ENCODE results near the gene RNF167. TPM values are rescaled to one million over a fixed set of nuclear protein-coding genes. Genes with fewer than 3 reads are reported as not detected.

RNF167 gene
- total RNA-seq, 1 experiment from 2014 or later = 105 TPM

DNA sequence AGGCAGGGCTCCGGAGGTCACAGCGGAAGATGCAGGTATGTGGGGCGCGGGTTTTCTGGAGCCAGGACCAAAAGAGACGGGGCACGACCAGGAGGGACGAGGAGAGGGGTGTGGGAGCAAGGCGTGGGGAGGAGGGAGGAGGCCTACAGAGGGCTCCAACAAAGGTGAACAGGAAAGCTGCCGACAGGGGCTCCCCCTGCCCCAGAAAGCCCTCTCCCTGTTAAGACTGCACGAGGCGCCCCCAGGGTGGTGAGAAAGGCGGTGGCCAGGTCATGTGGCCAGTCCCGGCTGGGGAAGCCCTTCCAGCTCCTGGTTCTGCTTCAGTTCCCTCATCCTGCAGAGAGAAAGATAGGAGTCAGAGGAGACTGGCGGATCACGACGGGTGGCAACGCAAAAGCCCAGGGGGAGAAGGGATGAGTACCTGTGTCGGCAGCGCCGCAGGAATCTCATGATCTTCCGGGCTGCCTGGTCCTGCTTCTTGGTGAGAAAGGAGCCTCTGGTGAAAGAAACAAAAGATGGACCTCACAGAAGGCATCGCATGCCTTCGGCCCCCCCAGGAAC, 28.5 kb downstream of the RNF167 start:
- no peak for ATAC-seq
- H3K9ac ChIP-seq (ENCODE audit: low read length) = peak overlapping the region; percentile 80
- no peak overlapping the region for H2AFZ ChIP-seq (ENCODE audit: low read depth, low read length, poor library complexity, severe bottlenecking)
- peak overlapping the region; percentile 84 for H3K4me2 ChIP-seq (ENCODE audit: low read length)
- ChIA-PET CTCF (interaction anchor here (1.3 kb wide), 1 partner anchor 65 kb away, joined by 3 read pairs; the partner anchor contains the start of gene CHRNE), POLR2A (interaction anchor here (0.8 to 5.0 kb wide), 7 partner anchors 15 to 178 kb away, joined by 3 to 45 read pairs (median 10); partner anchors contain the start of genes CAMTA2, ENO3, PFN1 and RNF167), RAD21 (ENCODE audit: low non-redundant PET in 1 of 2, low total read pairs in 2 of 2, uncharacterized antibody in 2 of 2, unreplicated experiment in 2 of 2) (interaction anchor here (0.5 to 2.2 kb wide), 2 partner anchors 14 to 29 kb away, joined by 6 to 11 read pairs; partner anchors contain the start of genes RNF167 (in 1 of the 2) and SLC25A11 (in 1 of the 2))
- peaks cover 4 to 13% of the 10 kb centered on the region in 2 experiments; a peak in 3 of 4 replicates for H3K36me3 ChIP-seq (ENCODE audit: control insufficient read depth in 1 of 2, insufficient read depth in 2 of 2, low read length in 2 of 2)
- no peak for DNase-seq (ENCODE audit: low read depth, low spot score)
- no peaks in the 10 kb centered on the region for H3K27me3 ChIP-seq (ENCODE audit: insufficient read depth, low read length)
- H3K4me1 ChIP-seq (ENCODE audit: control insufficient read depth in 1 of 2, insufficient read depth in 2 of 2, low read length in 2 of 2) = peaks cover 19 to 33% of the 10 kb centered on the region in 2 experiments
- H3K9me3 ChIP-seq (ENCODE audit: control insufficient read depth in 1 of 2, insufficient read depth in 1 of 2, low read depth in 1 of 2, low read length in 2 of 2) = no peaks in the 10 kb centered on the region
- peak overlapping the region; percentile 90 for H3K27ac ChIP-seq (ENCODE audit: low read depth, low read length)
- no peaks in the 10 kb centered on the region for H4K20me1 ChIP-seq (ENCODE audit: insufficient read depth)
- H3K79me2 ChIP-seq (ENCODE audit: insufficient read depth, low read length) = peaks cover 17% of the 10 kb centered on the region; the same call in 1 of the 2 replicates
- intact Hi-C loops (cut with micrococcal nuclease) = no loop called here
- TF ChIP-seq ZNF274 (IDR thresholded peaks at IDR 0.05; ENCODE audit: low read depth, low read length) (no peak), SRF (IDR thresholded peaks at IDR 0.05; ENCODE audit: low read depth) (no peak), POLR2A (IDR thresholded peaks at IDR 0.05; ENCODE audit: borderline replicate concordance, extremely low read depth, insufficient read depth, insufficient read length) (no peak), RAD21 (IDR thresholded peaks at IDR 0.05; ENCODE audit: low read depth) (no peak), EGR1 (IDR thresholded peaks at IDR 0.05; ENCODE audit: low read depth) (no peak), POLR2AphosphoS5 (IDR thresholded peaks at IDR 0.05; ENCODE audit: low read depth, low read length) (no peak), YY1 (IDR thresholded peaks at IDR 0.05; ENCODE audit: extremely low read depth, insufficient replicate concordance, low read depth, low read length) (no peak), EZH2 (IDR thresholded peaks at IDR 0.05) (no peak), TCF7L2 (IDR thresholded peaks at IDR 0.05; ENCODE audit: borderline replicate concordance, extremely low read depth, insufficient read depth, insufficient read length) (no peak), CBX3 (IDR thresholded peaks at IDR 0.05; ENCODE audit: low read depth) (no peak), EZH2phosphoT487 (IDR thresholded peaks at IDR 0.05; ENCODE audit: borderline replicate concordance) (no peak), JUND (IDR thresholded peaks at IDR 0.05) (no peak), ZFX (IDR thresholded peaks at IDR 0.05) (no peak), ELF1 (IDR thresholded peaks at IDR 0.05; ENCODE audit: borderline replicate concordance, low read depth) (no peak), FOSL1 (IDR thresholded peaks at IDR 0.05; ENCODE audit: low read depth) (no peak)
- TF ChIP-seq, protein P1, sequence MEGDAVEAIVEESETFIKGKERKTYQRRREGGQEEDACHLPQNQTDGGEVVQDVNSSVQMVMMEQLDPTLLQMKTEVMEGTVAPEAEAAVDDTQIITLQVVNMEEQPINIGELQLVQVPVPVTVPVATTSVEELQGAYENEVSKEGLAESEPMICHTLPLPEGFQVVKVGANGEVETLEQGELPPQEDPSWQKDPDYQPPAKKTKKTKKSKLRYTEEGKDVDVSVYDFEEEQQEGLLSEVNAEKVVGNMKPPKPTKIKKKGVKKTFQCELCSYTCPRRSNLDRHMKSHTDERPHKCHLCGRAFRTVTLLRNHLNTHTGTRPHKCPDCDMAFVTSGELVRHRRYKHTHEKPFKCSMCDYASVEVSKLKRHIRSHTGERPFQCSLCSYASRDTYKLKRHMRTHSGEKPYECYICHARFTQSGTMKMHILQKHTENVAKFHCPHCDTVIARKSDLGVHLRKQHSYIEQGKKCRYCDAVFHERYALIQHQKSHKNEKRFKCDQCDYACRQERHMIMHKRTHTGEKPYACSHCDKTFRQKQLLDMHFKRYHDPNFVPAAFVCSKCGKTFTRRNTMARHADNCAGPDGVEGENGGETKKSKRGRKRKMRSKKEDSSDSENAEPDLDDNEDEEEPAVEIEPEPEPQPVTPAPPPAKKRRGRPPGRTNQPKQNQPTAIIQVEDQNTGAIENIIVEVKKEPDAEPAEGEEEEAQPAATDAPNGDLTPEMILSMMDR (IDR thresholded peaks at IDR 0.05 in 2 of 3, conservative IDR thresholded peaks at IDR 0.05 in 1 of 3; ENCODE audit: borderline replicate concordance in 1 of 3, insufficient read depth in 1 of 3, low read depth in 2 of 3, low read length in 2 of 3) = no peak
- TF ChIP-seq, protein P2, sequence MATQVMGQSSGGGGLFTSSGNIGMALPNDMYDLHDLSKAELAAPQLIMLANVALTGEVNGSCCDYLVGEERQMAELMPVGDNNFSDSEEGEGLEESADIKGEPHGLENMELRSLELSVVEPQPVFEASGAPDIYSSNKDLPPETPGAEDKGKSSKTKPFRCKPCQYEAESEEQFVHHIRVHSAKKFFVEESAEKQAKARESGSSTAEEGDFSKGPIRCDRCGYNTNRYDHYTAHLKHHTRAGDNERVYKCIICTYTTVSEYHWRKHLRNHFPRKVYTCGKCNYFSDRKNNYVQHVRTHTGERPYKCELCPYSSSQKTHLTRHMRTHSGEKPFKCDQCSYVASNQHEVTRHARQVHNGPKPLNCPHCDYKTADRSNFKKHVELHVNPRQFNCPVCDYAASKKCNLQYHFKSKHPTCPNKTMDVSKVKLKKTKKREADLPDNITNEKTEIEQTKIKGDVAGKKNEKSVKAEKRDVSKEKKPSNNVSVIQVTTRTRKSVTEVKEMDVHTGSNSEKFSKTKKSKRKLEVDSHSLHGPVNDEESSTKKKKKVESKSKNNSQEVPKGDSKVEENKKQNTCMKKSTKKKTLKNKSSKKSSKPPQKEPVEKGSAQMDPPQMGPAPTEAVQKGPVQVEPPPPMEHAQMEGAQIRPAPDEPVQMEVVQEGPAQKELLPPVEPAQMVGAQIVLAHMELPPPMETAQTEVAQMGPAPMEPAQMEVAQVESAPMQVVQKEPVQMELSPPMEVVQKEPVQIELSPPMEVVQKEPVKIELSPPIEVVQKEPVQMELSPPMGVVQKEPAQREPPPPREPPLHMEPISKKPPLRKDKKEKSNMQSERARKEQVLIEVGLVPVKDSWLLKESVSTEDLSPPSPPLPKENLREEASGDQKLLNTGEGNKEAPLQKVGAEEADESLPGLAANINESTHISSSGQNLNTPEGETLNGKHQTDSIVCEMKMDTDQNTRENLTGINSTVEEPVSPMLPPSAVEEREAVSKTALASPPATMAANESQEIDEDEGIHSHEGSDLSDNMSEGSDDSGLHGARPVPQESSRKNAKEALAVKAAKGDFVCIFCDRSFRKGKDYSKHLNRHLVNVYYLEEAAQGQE (IDR thresholded peaks at IDR 0.05; ENCODE audit: low read depth) = no peak
- TF ChIP-seq, protein P3, sequence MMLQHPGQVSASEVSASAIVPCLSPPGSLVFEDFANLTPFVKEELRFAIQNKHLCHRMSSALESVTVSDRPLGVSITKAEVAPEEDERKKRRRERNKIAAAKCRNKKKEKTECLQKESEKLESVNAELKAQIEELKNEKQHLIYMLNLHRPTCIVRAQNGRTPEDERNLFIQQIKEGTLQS (IDR thresholded peaks at IDR 0.05) = no peak
- H3K4me3 ChIP-seq (replicated peaks in 1 of 2; ENCODE audit: low read depth in 1 of 2, low read length in 2 of 2) = peak overlapping the region; percentile 63 to 70
- no TSS peak for BruUV-seq (replicated peaks)
- no peaks in the 10 kb centered on the region for H3K9me2 ChIP-seq (ENCODE audit: insufficient read depth)
